Astrocyte of the cerebellum (primary cell): ENCODE results near the gene SERPINA9.

Source experiments
- DNase-seq: peaks from one replicate; pipeline ENCODE4 v3.0.0-alpha.2; 2011; ENCODE audit warnings: low read depth
- H3K4me3 ChIP-seq: 2 replicates; pipeline ENCODE4 v1.5.1; 2011; ENCODE audit warnings: mild to moderate bottlenecking, low read depth, low read length, moderate library complexity
- CTCF ChIP-seq: IDR thresholded peaks from 2 replicates; pipeline ENCODE4 v1.5.1; 2012; ENCODE audit warnings: low read length, low read depth, moderate library complexity, mild to moderate bottlenecking; ENCODE audit errors: missing control alignments
- in situ Hi-C: cut with HindIII; loops from 2 replicates; pipeline ENCODE4 v1.10.0; 2017; ENCODE audit warnings: low sequenced_read_pairs

SERPINA9 gene

GRCh38 chr14:94476023-94476422 is at the start of gene SERPINA9:
TSS of gene SERPINA9 (minus strand) at chr14:94476197. CDS start at chr14:94469840, 6,357 bp downstream.
- TF ChIP-seq CTCF, result no peak
- no peak for DNase-seq
- H3K4me3 ChIP-seq, result no peak within 1 kb of the TSS
- in situ Hi-C loops, result no loop called here

GRCh38 chr14:94524093-94524492 is 48.1 kb upstream of the SERPINA9 start:
- in situ Hi-C loops, result no loop called here
- DNase-seq, result no peak
- no peak for TF ChIP-seq CTCF
- no peak overlapping the region for H3K4me3 ChIP-seq

- no peak for TF ChIP-seq CTCF
- H3K4me3 ChIP-seq, result no peak overlapping the region
- in situ Hi-C loops, result no loop called here
- DNase-seq, result no peak
These were observed 47.3 kb upstream of the SERPINA9 start for GRCh38 chr14:94523265-94523664.

- no peak for DNase-seq
These were observed 46.2 kb upstream of the SERPINA9 start for GRCh38 chr14:94522115-94522724.

GRCh38 chr14:94521375-94522114 is 45.5 kb upstream of the SERPINA9 start:
- in situ Hi-C loops, result no loop called here
- H3K4me3 ChIP-seq, result no peak overlapping the region
- DNase-seq, result no peak
- no peak for TF ChIP-seq CTCF

More at GRCh38 chr14:94522115-94522724, 46.2 kb upstream of the SERPINA9 start:
- TF ChIP-seq CTCF, result no peak
- in situ Hi-C loops, result no loop called here
- no peak overlapping the region for H3K4me3 ChIP-seq

GRCh38 chr14:94517641-94518257 is 41.8 kb upstream of the SERPINA9 start:
- TF ChIP-seq CTCF, result no peak
- in situ Hi-C loops, result loop anchor here (5.0 kb wide), 1 partner anchor 90 kb away; no protein-coding TSS in a partner anchor
- DNase-seq, result peak; percentile 64
- H3K4me3 ChIP-seq, result no peak overlapping the region
